ENCODE measurements around the gene TEAD3.

The TEAD3 gene

DNA sequence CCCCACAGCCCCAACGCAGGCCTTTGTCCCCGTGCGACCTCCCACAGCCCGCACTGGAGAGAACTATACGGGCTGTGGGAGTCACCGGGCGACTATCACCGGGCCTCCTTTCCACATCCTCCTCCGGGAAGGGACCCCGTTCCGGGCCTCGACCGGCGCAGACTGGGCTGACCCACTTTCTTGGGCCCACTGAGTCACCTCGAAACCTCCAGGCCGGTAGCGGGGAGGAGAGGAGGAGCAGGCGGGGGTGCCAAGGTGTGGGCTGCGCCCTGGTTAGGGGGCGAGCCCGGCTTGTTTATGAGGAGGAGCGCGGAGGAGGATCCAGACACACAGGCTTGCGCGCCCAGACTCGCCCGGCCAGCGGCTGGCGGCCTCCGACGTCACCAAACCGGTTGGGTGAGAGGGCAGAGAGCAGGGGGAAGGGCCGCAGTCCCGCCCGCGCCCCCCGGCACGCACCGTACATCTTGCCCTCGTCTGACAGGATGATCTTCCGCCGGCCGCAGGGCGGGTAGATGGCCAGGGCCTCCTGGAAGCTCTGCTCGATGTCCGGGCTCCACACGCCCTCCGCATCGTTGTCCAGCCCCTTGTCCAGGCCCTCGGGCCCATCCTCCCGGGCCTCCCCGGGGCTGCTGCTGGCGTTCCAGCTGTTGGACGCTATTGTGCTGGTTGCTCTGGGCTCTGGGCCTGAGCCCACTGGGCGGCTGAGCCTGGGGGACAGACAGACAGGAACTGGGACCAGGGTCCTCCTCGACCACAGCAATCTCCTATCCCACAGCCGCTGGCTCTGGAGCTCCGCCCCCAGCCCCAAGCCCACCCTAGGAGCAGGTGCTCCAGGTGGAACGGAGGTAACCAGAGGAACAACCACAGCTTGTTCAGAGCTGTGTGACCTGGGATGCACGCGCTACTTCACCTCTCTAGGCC, 10.6 kb downstream of the TEAD3 start:
- peak; percentile 75 for DNase-seq (ENCODE audit: low spot score)
- Histone ChIP-seq H3K27ac (peak overlapping the region; percentile 94 to 99), H3K4me3 (peak overlapping the region; percentile 61)
- TF ChIP-seq, protein P1, sequence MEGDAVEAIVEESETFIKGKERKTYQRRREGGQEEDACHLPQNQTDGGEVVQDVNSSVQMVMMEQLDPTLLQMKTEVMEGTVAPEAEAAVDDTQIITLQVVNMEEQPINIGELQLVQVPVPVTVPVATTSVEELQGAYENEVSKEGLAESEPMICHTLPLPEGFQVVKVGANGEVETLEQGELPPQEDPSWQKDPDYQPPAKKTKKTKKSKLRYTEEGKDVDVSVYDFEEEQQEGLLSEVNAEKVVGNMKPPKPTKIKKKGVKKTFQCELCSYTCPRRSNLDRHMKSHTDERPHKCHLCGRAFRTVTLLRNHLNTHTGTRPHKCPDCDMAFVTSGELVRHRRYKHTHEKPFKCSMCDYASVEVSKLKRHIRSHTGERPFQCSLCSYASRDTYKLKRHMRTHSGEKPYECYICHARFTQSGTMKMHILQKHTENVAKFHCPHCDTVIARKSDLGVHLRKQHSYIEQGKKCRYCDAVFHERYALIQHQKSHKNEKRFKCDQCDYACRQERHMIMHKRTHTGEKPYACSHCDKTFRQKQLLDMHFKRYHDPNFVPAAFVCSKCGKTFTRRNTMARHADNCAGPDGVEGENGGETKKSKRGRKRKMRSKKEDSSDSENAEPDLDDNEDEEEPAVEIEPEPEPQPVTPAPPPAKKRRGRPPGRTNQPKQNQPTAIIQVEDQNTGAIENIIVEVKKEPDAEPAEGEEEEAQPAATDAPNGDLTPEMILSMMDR (IDR thresholded peaks at IDR 0.05): no peak

DNA sequence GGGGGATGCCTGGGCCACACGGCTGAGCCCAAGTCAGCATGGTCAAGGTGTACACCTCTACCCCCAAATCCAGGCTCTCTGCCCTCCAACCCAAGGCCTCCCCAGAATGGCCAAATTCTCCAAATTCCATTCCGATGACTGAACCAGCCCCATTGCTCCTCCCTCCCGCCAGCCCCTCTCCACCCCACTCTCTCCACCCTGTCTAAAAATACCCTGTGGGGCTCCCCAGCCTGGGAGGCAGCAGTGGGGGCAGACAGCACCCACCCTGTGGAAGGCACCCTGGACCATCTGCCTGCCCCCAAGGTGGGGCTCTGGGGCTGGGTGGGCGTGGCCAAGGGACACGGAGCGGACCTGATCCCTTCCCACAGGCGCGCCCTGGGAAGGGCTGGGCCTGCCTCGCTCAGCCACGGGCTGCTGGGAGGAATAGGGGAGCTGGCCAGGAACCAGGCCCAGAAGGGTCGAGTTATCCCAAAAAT, 11.4 kb downstream of the TEAD3 start:
- TF ChIP-seq, protein P1 (IDR thresholded peaks at IDR 0.05): no peak
- H3K4me3 ChIP-seq: peak overlapping the region; percentile 61
- peak overlapping the region; percentile 94 to 99 for H3K27ac ChIP-seq
- DNase-seq (ENCODE audit: low spot score): no peak

DNA sequence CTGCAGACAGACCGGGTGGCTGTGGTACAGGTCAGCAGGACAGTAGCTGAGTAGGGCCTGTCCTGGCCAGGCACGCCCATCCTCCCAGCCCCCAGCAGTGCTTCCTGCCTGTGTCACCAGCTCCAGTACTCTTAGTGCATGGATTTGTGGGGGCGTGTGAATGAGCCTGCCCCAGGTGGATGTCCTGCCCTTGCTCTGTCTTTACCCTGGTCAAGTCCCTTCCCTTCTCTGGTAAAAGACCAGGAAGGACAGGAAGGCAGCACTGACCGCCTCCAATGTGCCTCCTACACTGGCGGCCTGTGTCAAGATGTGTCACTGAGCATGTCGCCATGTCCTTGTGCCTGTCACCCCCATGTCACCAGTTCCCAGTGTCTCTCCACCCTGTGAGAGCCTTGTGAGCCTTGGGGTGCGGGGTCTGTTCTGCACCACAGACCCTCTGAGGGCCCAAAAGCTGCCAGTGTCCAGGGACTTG, 11.9 kb downstream of the TEAD3 start:
- H3K27ac ChIP-seq: peak overlapping the region; percentile 94 to 99
- no peak for DNase-seq (ENCODE audit: low spot score)
- TF ChIP-seq, protein P1 (IDR thresholded peaks at IDR 0.05): no peak
- peak overlapping the region; percentile 61 for H3K4me3 ChIP-seq

DNA sequence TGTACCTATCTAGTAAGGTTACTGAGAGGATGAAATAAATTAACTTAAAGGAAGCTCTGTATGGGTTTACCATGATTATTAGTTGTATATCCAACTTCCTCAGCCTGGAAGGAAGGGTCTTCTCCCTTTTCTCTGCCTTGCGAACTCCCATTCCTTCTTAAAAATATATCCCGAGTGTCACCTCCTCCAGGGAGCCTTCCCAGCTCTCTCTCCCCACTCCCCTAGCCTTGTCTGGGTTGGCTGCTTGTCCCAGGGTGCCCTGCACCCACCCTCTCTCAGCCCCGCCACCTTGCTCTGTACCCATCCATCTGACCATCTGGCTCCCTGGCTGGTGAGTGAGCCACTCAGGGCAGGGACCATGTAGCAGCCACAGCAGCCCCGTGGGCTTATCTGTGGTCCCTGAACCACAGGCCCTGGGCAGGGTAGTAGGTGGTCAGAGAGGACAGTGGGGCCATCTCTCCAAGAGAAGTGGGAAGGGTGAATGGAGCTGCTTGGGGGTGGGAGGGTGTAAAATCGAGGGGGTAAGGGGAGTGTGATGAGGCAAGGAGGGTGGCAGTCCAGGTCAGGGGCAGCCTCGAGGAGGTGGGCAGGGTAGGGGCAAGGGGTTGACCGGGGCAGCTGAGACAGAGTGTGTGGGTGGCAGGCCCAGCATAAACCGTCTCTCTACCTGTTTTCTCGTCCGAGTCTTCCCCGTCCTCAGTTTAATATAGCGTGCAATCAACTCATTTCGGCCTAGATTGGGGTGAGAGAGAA, 12.8 kb downstream of the TEAD3 start:
- no peak for DNase-seq (ENCODE audit: low spot score)
- Histone ChIP-seq H3K4me3 (no peak overlapping the region), H3K27ac (peak overlapping the region; percentile 4 to 94)
- TF ChIP-seq, protein P1 (IDR thresholded peaks at IDR 0.05): no peak

DNA sequence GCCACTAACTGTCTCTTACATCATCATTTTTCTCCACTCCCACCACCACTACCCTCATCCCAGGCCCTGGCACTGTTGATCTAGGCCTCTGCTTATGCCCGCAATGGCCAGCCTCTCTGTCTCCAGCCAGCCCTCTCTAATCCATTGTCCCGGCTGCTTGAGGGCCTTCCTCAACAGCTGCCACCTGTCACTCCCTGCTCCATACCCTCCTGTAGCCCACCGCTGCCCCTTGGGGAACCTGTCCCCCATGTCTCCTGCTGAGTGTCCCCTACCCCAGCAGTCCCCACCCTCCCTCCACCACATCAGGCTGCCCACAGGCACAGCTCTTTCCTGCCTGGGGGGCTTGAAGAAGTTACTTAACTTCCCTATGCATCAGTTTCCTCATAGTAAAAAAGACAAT, 13.4 kb downstream of the TEAD3 start:
- DNase-seq (ENCODE audit: low spot score): no peak
- peak overlapping the region in 1 of 2 donors; percentile 26 for H3K27ac ChIP-seq
- no peak overlapping the region for H3K4me3 ChIP-seq
- TF ChIP-seq, protein P1 (IDR thresholded peaks at IDR 0.05): no peak

DNA sequence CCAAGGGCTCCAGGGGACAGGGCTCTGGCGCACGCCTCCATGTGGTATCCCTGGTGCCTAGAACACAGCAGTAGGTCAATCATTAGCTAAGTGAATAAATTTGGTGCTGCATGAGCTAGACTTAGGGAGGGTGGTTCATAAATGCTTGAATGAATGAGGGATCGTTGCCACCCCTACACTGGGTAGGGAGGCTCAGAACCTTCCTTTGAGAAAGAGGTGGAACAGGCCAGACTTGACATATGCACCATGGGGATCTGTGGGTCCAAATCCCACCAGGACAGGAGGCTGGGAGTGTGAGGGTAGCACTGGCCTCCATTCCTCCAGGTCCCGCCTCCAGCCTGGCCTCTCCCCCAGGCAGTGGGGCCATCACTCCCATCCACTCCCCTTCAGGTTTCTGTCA, 13.8 kb downstream of the TEAD3 start:
- DNase-seq (ENCODE audit: low spot score): no peak
- TF ChIP-seq, protein P1 (IDR thresholded peaks at IDR 0.05): no peak
- Histone ChIP-seq H3K27ac (peak overlapping the region in 1 of 2 donors; percentile 26), H3K4me3 (no peak overlapping the region)
